ENCODE measurements around the gene COL5A3. TPM values are rescaled to one million over a fixed set of nuclear protein-coding genes. Genes with fewer than 3 reads are reported as not detected.
A peak's percentile ranks its signal among the peaks of the same experiment; 100 is the strongest.

Gene COL5A3
- total RNA-seq, 2 experiments from 2014 or later = 4.4 to 5.2 TPM

GRCh38 chr19:10005632-10006334 lies 4.5 kb downstream of the COL5A3 start:
- peak overlapping the region; percentile 51 for H3K4me3 ChIP-seq (ENCODE audit: low read length)
- no peak overlapping the region for H3K27ac Mint-ChIP-seq
- H3K4me3 Mint-ChIP-seq = peak overlapping the region; percentile 34
- POLR2A ChIA-PET = no interaction called here
- H3K4me1 Mint-ChIP-seq (ENCODE audit: low read depth) = peaks cover 17% of the 10 kb centered on the region
- intact Hi-C loops (cut with DNase I, micrococcal nuclease) = no loop called here
- ATAC-seq (ENCODE audit: poor library complexity) = no peak
- H3K9me3 ChIP-seq (ENCODE audit: control insufficient read depth in 1 of 2, insufficient read depth in 1 of 2, low read length in 2 of 2) = peaks cover 0 to 16% of the 10 kb centered on the region in 2 experiments
- no peak for DNase-seq
- no peaks in the 10 kb centered on the region for H3K36me3 ChIP-seq (ENCODE audit: insufficient read depth, low read length)
- CTCF ChIA-PET = no interaction called here
- H3K9me3 Mint-ChIP-seq = no peaks in the 10 kb centered on the region
- no peak overlapping the region for H3K27ac ChIP-seq (ENCODE audit: low read depth in 1 of 2, low read length in 2 of 2)
- no peaks in the 10 kb centered on the region for H3K36me3 Mint-ChIP-seq (ENCODE audit: low read depth)
- H3K27me3 ChIP-seq (ENCODE audit: control insufficient read depth in 1 of 2, insufficient read depth in 2 of 2, low read length in 2 of 2) = peaks cover 43 to 54% of the 10 kb centered on the region in 2 experiments
- H3K27me3 Mint-ChIP-seq = peaks cover 71% of the 10 kb centered on the region
- H3K4me1 ChIP-seq (ENCODE audit: insufficient read depth, low read length) = peaks cover 69% of the 10 kb centered on the region
- TF ChIP-seq, protein P1, sequence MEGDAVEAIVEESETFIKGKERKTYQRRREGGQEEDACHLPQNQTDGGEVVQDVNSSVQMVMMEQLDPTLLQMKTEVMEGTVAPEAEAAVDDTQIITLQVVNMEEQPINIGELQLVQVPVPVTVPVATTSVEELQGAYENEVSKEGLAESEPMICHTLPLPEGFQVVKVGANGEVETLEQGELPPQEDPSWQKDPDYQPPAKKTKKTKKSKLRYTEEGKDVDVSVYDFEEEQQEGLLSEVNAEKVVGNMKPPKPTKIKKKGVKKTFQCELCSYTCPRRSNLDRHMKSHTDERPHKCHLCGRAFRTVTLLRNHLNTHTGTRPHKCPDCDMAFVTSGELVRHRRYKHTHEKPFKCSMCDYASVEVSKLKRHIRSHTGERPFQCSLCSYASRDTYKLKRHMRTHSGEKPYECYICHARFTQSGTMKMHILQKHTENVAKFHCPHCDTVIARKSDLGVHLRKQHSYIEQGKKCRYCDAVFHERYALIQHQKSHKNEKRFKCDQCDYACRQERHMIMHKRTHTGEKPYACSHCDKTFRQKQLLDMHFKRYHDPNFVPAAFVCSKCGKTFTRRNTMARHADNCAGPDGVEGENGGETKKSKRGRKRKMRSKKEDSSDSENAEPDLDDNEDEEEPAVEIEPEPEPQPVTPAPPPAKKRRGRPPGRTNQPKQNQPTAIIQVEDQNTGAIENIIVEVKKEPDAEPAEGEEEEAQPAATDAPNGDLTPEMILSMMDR (IDR thresholded peaks at IDR 0.05) = no peak

- H3K4me3 Mint-ChIP-seq = peak overlapping the region; percentile 75
- peaks cover 71% of the 10 kb centered on the region for H3K27me3 Mint-ChIP-seq
Measured at GRCh38 chr19:10004617-10005016, 5.7 kb downstream of the COL5A3 start.

GRCh38 chr19:10003271-10003670 lies 7.0 kb downstream of the COL5A3 start:
- no peak for DNase-seq
- TF ChIP-seq, protein P1 (IDR thresholded peaks at IDR 0.05) = no peak
- Mint-ChIP-seq H3K4me3 (no peak overlapping the region), H3K9me3 (no peaks in the 10 kb centered on the region), H3K36me3 (ENCODE audit: low read depth) (no peaks in the 10 kb centered on the region), H3K27ac (no peak overlapping the region), H3K27me3 (peaks cover 62% of the 10 kb centered on the region), H3K4me1 (ENCODE audit: low read depth) (peaks cover 5% of the 10 kb centered on the region)
- ATAC-seq (ENCODE audit: poor library complexity) = no peak
- intact Hi-C loops (cut with DNase I, micrococcal nuclease) = loop anchor here in 1 of 2 experiments (5.0 kb wide), 1 partner anchor 151 kb away; no protein-coding TSS in a partner anchor
- Histone ChIP-seq H3K36me3 (ENCODE audit: insufficient read depth, low read length) (no peaks in the 10 kb centered on the region), H3K9me3 (ENCODE audit: control insufficient read depth in 1 of 2, insufficient read depth in 1 of 2, low read length in 2 of 2) (peaks cover 0 to 9% of the 10 kb centered on the region in 2 experiments), H3K27ac (ENCODE audit: low read depth in 1 of 2, low read length in 2 of 2) (no peak overlapping the region), H3K27me3 (ENCODE audit: control insufficient read depth in 1 of 2, insufficient read depth in 2 of 2, low read length in 2 of 2) (peaks cover 25 to 32% of the 10 kb centered on the region in 2 experiments), H3K4me3 (ENCODE audit: low read length) (no peak overlapping the region), H3K4me1 (ENCODE audit: insufficient read depth, low read length) (peaks cover 59% of the 10 kb centered on the region)
- ChIA-PET POLR2A (no interaction called here), CTCF (no interaction called here)

More at GRCh38 chr19:10004617-10005016, 5.7 kb downstream of the COL5A3 start:
- Mint-ChIP-seq H3K4me1 (ENCODE audit: low read depth) (peaks cover 12% of the 10 kb centered on the region), H3K36me3 (ENCODE audit: low read depth) (no peaks in the 10 kb centered on the region), H3K9me3 (no peaks in the 10 kb centered on the region), H3K27ac (no peak overlapping the region)
- intact Hi-C loops (cut with DNase I, micrococcal nuclease) = loop anchor here in 1 of 2 experiments (5.0 kb wide), 1 partner anchor 152 kb away; no protein-coding TSS in a partner anchor
- no peak overlapping the region for H3K27ac ChIP-seq (ENCODE audit: low read depth in 1 of 2, low read length in 2 of 2)
- TF ChIP-seq, protein P1 (IDR thresholded peaks at IDR 0.05) = no peak
- H3K36me3 ChIP-seq (ENCODE audit: insufficient read depth, low read length) = no peaks in the 10 kb centered on the region
- H3K4me3 ChIP-seq (ENCODE audit: low read length) = peak overlapping the region; percentile 51
- H3K4me1 ChIP-seq (ENCODE audit: insufficient read depth, low read length) = peaks cover 72% of the 10 kb centered on the region
- no peak for DNase-seq
- H3K27me3 ChIP-seq (ENCODE audit: control insufficient read depth in 1 of 2, insufficient read depth in 2 of 2, low read length in 2 of 2) = peaks cover 37 to 44% of the 10 kb centered on the region in 2 experiments
- ChIA-PET POLR2A (no interaction called here), CTCF (no interaction called here)
- peaks cover 0 to 13% of the 10 kb centered on the region in 2 experiments for H3K9me3 ChIP-seq (ENCODE audit: control insufficient read depth in 1 of 2, insufficient read depth in 1 of 2, low read length in 2 of 2)
- ATAC-seq (ENCODE audit: poor library complexity) = no peak

All from CD4-positive, alpha-beta T cell (primary cell).